ENCODE data around the gene POTEE. TPM values are rescaled to one million over a fixed set of nuclear protein-coding genes. Genes with fewer than 3 reads are reported as not detected.
"Not testable (repeated sequence)": the region's sequence is repeated elsewhere in the genome, so short reads cannot be mapped to it uniquely, and the experiment has no call there.

The POTEE gene
- total and polyA plus RNA-seq, 10 of the 15 experiments (the other 5 are each of a cell fraction or from before 2014, with no cell fraction given): 0.02 to 1.2 (median 0.12) TPM; not detected in 1

DNA sequence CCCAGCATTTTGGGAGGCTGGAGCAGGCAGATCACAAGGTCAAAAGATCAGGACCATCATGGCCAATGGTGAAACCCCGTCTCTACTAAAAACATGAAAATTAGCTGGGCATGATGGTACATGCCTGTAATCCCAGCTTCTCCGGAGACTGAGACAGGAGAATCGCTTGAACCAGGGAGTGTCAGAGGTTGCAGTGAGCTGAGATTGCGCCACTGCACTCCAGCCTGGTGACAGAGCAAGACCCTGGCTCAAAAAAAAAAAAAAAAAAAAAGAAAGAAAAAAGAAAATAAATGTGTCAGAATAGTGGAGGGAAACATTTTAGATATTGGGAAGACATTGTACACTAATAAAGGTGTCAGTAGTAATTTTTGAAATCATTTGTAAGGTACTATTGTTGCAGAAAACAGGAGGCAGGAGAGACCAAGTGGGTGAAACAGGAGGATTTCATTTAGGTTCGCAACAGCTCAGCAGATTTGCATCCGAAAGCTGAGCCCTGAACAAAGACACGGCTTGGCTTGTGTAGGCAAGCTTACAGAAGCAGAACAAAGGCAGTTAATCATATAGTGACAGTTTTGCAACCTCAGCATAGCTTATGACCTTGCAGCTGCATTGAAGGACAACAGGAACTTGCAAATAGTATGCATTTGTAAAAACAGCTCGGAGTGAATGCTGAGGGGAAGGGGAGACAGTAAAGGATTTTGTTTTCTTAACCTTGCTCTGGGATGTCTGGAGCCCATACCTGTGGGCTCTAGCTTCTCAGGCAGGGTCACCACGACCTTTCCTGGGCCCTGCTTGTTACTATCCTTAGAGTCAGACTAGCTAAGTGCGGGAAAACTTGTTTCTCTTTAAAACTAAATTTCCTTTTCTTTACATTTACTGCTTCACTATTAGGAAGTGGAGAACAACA, 26.5 kb downstream of the POTEE start:
- H3K4me1 ChIP-seq (ENCODE audit: control insufficient read depth, insufficient read depth, low read length); CTCF ChIA-PET; ATAC-seq; H3K4me3 ChIP-seq; intact Hi-C loops (cut with micrococcal nuclease; ENCODE audit: unreplicated experiment); H3K9ac ChIP-seq (ENCODE audit: control insufficient read depth, insufficient read depth, low read length); H3K27me3 ChIP-seq (replicated peaks in 1 of 2; ENCODE audit: control insufficient read depth in 2 of 2, insufficient read depth in 2 of 2, low read length in 1 of 2); H3K9me3 ChIP-seq (replicated peaks; ENCODE audit: control insufficient read depth, insufficient read depth, low read length); SMC1A ChIA-PET (ENCODE audit: uncharacterized antibody, unreplicated experiment); H3K27ac ChIP-seq (ENCODE audit: control insufficient read depth, insufficient read depth); H4K20me1 ChIP-seq (ENCODE audit: control insufficient read depth, insufficient read depth); FAIRE-seq; in situ Hi-C loops (cut with MboI); RAD21 ChIA-PET (ENCODE audit: unreplicated experiment); H2AFZ ChIP-seq (ENCODE audit: control insufficient read depth, low read depth, low read length); H3K79me2 ChIP-seq (ENCODE audit: control insufficient read depth, insufficient read depth, low read length); H3K4me2 ChIP-seq (ENCODE audit: control insufficient read depth, insufficient read depth); DNase-seq (ENCODE audit: low read depth, low spot score); BruUV-seq (replicated peaks); H3K36me3 ChIP-seq (ENCODE audit: control insufficient read depth in 2 of 2, insufficient read depth in 2 of 2, low read length in 1 of 2): not testable (repeated sequence)
- TF ChIP-seq, protein P1, sequence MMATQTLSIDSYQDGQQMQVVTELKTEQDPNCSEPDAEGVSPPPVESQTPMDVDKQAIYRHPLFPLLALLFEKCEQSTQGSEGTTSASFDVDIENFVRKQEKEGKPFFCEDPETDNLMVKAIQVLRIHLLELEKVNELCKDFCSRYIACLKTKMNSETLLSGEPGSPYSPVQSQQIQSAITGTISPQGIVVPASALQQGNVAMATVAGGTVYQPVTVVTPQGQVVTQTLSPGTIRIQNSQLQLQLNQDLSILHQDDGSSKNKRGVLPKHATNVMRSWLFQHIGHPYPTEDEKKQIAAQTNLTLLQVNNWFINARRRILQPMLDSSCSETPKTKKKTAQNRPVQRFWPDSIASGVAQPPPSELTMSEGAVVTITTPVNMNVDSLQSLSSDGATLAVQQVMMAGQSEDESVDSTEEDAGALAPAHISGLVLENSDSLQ (IDR thresholded peaks at IDR 0.05): peak; percentile 47
- TF ChIP-seq, protein P2, sequence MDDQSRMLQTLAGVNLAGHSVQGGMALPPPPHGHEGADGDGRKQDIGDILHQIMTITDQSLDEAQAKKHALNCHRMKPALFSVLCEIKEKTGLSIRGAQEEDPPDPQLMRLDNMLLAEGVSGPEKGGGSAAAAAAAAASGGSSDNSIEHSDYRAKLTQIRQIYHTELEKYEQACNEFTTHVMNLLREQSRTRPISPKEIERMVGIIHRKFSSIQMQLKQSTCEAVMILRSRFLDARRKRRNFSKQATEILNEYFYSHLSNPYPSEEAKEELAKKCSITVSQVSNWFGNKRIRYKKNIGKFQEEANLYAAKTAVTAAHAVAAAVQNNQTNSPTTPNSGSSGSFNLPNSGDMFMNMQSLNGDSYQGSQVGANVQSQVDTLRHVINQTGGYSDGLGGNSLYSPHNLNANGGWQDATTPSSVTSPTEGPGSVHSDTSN (IDR thresholded peaks at IDR 0.05; ENCODE audit: insufficient replicate concordance, low read depth, low read length): peak; percentile 49
- POLR2A ChIA-PET: interaction anchor here (0.6 kb wide), 1 partner anchor 291 kb away, joined by 5 read pairs; no protein-coding TSS in a partner anchor
- WGBS (ENCODE audit: insufficient coverage, insufficient replicate concordance, low lambda C conversion rate, missing lambda C conversion rate): 17% methylated on average over 9 of the region's 10 CpGs

Small RNA genes within 50 kb of the gene (small RNA-seq; reads per million reads assigned to genes)
- not detected for gene AC009477.1
- not detected for gene RNU6-127P

Other genes with a start within 250 kb of the POTEE start
- gene FAM168B, start 116.1 kb upstream of the POTEE start, total RNA-seq (2014; rRNA removed): 64.3 and 74.2 TPM in 2 replicates
- gene FAM168B, start 116.1 kb upstream of the POTEE start, total RNA-seq (2014; rRNA removed; fragmentation: Illumina TruSeq; extraction: Trizol): 32.3 and 34.7 TPM in 2 replicates
- 77.3 and 77.9 TPM in 2 replicates for gene FAM168B, start 116.1 kb upstream of the POTEE start, total RNA-seq (2021)
- 39.5 and 66.9 TPM in 2 replicates for gene FAM168B, start 116.1 kb upstream of the POTEE start, polyA plus RNA-seq (2011; rRNA removed)
- gene FAM168B, start 116.1 kb upstream of the POTEE start, polyA plus RNA-seq (2014; fragmentation: Illumina TruSeq; extraction: Trizol): 41.9 and 47.1 TPM in 2 replicates
- gene FAM168B, start 116.1 kb upstream of the POTEE start, polyA plus RNA-seq (2014; fragmentation: Nextera tagmentation; extraction: Ambion mirVana): 1 to 10 TPM; 3.5 to 4.1 TPM
- gene FAM168B, start 116.1 kb upstream of the POTEE start, polyA plus RNA-seq (2014; rRNA removed): 65.7 and 68.4 TPM in 2 replicates
- gene FAM168B, start 116.1 kb upstream of the POTEE start, polyA plus RNA-seq (2016; fragmentation: Nextera tagmentation; extraction: Ambion mirVana): 10 to 100 TPM; 43.9 to 44.7 TPM
- gene PLEKHB2, start 104.2 kb upstream of the POTEE start, total RNA-seq (2014; rRNA removed): 26.4 and 31.9 TPM in 2 replicates
- 18.2 and 19.9 TPM in 2 replicates for gene PLEKHB2, start 104.2 kb upstream of the POTEE start, total RNA-seq (2014; rRNA removed; fragmentation: Illumina TruSeq; extraction: Trizol)
- 24.9 and 25.0 TPM in 2 replicates for gene PLEKHB2, start 104.2 kb upstream of the POTEE start, total RNA-seq (2021)
- gene PLEKHB2, start 104.2 kb upstream of the POTEE start, polyA plus RNA-seq (2011; rRNA removed): 55.6 and 60.3 TPM in 2 replicates
- 22.7 and 26.1 TPM in 2 replicates for gene PLEKHB2, start 104.2 kb upstream of the POTEE start, polyA plus RNA-seq (2014; fragmentation: Illumina TruSeq; extraction: Trizol)
- 10 to 100 TPM; 12.3 to 16.4 TPM for gene PLEKHB2, start 104.2 kb upstream of the POTEE start, polyA plus RNA-seq (2014; fragmentation: Nextera tagmentation; extraction: Ambion mirVana)
- 26.8 and 27.5 TPM in 2 replicates for gene PLEKHB2, start 104.2 kb upstream of the POTEE start, polyA plus RNA-seq (2014; rRNA removed)
- gene PLEKHB2, start 104.2 kb upstream of the POTEE start, polyA plus RNA-seq (2016; fragmentation: Nextera tagmentation; extraction: Ambion mirVana): 10 to 100 TPM; 33.2 to 34.9 TPM
- gene RAB6D, start 154.6 kb downstream of the POTEE start, total RNA-seq (2014; rRNA removed): not detected in 2 replicates
- gene RAB6D, start 154.6 kb downstream of the POTEE start, total RNA-seq (2014; rRNA removed; fragmentation: Illumina TruSeq; extraction: Trizol): not detected in 2 replicates
- not detected in 2 replicates for gene RAB6D, start 154.6 kb downstream of the POTEE start, total RNA-seq (2021)
- 0.03 and 0.04 TPM in 2 replicates for gene RAB6D, start 154.6 kb downstream of the POTEE start, polyA plus RNA-seq (2011; rRNA removed)
- 0.03 TPM in 1 of 2 replicates, not detected in the other for gene RAB6D, start 154.6 kb downstream of the POTEE start, polyA plus RNA-seq (2014; fragmentation: Illumina TruSeq; extraction: Trizol)
- gene RAB6D, start 154.6 kb downstream of the POTEE start, polyA plus RNA-seq (2014; fragmentation: Nextera tagmentation; extraction: Ambion mirVana): not detected
- not detected in 2 replicates for gene RAB6D, start 154.6 kb downstream of the POTEE start, polyA plus RNA-seq (2014; rRNA removed)
- under 1 TPM; 0.08 to 0.11 TPM for gene RAB6D, start 154.6 kb downstream of the POTEE start, polyA plus RNA-seq (2016; fragmentation: Nextera tagmentation; extraction: Ambion mirVana)

Measured in GM12878 (cell line).